ENCODE measurements around the gene SS18L1.

The SS18L1 gene

DNA sequence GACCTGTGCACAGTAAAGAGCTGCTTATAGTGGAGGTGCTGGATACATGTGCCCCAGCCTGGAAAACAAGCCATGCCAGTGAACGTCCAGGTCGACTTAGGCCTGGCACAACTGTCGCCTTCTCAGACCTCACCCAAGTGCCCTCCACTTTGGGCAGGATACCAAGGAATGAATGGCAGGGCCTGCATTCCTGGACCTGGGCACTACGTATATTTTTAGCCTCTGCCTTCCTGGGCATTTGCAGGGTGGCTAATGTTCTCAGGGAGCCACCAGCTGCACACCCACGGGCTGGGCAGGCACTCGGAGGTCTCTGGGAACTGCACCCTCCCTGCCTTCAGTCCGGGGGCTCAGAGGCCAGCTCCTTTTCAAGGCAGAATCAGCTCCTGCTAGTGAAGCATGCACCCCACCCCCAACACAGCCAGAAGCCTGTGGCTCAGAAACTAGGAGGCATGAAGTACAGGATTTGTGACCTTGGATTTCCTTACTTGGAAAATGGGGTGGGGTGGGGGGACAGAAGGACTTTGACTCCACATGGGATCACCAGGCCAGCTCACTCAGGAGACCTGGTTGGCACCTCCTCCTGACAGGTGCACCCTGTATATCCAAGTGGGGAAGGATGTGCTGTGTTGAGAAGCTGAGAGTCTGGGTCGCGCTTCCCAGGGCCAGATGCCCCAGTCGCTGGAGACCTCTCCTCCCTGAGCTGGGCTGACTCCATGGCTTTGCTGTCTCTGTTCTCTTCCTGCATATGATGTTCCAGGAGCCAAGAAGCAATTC, 23.8 kb upstream of the SS18L1 start:
- no peak for DNase-seq (ENCODE audit: low read depth in 1 of 2, low spot score in 1 of 2)

- no peak for DNase-seq (ENCODE audit: low read depth in 1 of 2, low spot score in 1 of 2)
Observed at GRCh38 chr20:62120365-62120762, 23.2 kb upstream of the SS18L1 start.

- DNase-seq (ENCODE audit: low read depth in 1 of 2, low spot score in 1 of 2) = no peak
Observed at GRCh38 chr20:62120990-62121775, 22.4 kb upstream of the SS18L1 start.

- peak; percentile 98 for DNase-seq (ENCODE audit: low read depth in 1 of 2, low spot score in 1 of 2)
Observed at GRCh38 chr20:62121776-62122653, 21.6 kb upstream of the SS18L1 start, which contains the start of gene LSM14B. TSS of gene LSM14B (plus strand) at chr20:62122475. CDS start at chr20:62122667, 192 bp downstream.

- DNase-seq (ENCODE audit: low read depth in 1 of 2, low spot score in 1 of 2) = peak; percentile 17 to 37
Observed at GRCh38 chr20:62122654-62123449, 20.7 kb upstream of the SS18L1 start.

- DNase-seq (ENCODE audit: low read depth in 1 of 2, low spot score in 1 of 2) = no peak
Observed at GRCh38 chr20:62123450-62124118, 20.0 kb upstream of the SS18L1 start.

- no peak for DNase-seq (ENCODE audit: low read depth in 1 of 2, low spot score in 1 of 2)
Observed at GRCh38 chr20:62126141-62126540, 17.4 kb upstream of the SS18L1 start.

DNA sequence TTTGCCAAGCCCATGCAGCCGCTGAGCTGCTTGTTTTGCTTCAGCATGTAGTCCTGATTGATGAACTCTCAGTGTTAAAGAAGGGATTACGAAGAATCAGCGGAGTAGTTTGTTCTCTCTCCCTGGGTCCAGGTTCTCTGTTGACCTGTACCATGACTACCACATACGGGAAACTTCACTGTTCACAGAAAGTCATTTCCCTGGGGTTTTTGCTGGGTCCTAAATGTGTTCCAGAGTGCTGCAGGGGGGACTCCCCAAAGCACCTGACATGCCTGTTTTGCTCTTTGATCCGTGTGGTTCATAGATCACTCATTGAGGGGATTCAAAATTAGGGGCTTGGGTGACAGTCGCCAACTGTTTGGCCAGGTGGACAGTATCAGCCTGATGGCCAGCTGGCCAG, 15.8 kb upstream of the SS18L1 start:
- no peak for DNase-seq (ENCODE audit: low read depth in 1 of 2, low spot score in 1 of 2)

GRCh38 chr20:62128502-62128901, 15.1 kb upstream of the SS18L1 start:
- no peak for DNase-seq (ENCODE audit: low read depth in 1 of 2, low spot score in 1 of 2)

- DNase-seq (ENCODE audit: low read depth in 1 of 2, low spot score in 1 of 2) = no peak
Observed at GRCh38 chr20:62129731-62130531, 13.6 kb upstream of the SS18L1 start.

- DNase-seq (ENCODE audit: low read depth in 1 of 2, low spot score in 1 of 2) = no peak
Observed at GRCh38 chr20:62131560-62132320, 11.8 kb upstream of the SS18L1 start.

- no peak for DNase-seq (ENCODE audit: low read depth in 1 of 2, low spot score in 1 of 2)
Observed at GRCh38 chr20:62132421-62132820, 11.1 kb upstream of the SS18L1 start.

DNA sequence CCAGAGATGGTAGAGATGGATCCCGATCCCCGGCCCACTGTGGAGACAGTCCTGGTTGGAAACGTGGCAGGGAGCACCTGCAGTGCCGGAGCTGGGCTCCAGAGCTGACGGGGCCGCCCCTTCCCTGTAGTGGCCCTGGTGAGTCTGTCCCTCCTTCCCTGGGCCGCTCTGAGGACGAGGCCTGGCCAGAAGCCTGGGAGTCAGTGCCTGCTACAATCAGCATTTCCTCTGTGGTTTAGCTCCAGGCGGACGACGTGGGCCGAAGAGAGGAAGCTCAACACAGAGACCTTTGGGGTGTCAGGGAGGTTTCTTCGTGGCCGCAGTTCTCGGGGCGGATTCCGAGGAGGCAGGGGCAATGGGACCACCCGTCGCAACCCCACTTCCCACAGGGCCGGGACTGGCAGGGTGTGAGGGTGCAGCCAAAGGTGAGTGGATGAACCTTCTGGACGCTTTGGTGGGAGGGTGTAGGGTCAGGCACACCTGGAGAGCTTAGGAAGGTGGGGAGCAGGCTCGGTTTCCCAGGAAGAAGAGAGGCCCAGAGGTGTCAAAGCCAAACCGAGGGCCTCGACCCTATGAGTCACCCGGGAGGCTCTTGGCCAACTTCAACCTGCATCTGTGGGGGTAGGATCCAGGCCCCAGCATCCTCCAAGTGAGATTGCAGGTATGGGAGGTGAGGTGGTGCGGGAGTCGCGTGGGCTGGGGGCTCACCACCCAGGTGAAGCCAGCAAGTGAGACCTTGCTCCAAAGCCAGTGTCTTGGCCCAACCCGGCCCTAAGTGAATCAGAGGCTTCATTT, 10.3 kb upstream of the SS18L1 start:
- DNase-seq (ENCODE audit: low read depth in 1 of 2, low spot score in 1 of 2) = no peak

DNA sequence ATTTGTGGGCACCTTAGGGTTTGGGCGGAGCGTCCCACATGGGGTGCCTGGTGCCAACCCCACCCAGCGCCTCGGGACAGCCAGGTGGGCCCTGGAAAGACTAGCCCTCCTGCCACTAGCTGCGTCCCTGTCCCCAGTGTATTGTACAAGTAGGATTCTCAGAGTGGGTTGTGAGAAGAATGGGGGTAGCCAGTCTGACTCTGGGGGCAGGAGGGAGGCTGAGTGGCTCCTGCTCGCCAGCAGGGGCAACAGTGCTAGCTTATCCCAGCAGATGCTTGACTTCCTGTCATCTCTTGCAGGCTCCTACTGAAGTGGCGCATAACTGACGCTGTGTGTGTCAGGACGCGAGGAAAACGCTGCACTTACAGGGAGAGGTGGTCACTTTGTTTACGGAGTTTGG, 9.7 kb upstream of the SS18L1 start:
- no peak for DNase-seq (ENCODE audit: low read depth in 1 of 2, low spot score in 1 of 2)

GRCh38 chr20:62134735-62135231, 8.8 kb upstream of the SS18L1 start:
- no peak for DNase-seq (ENCODE audit: low read depth in 1 of 2, low spot score in 1 of 2)

DNA sequence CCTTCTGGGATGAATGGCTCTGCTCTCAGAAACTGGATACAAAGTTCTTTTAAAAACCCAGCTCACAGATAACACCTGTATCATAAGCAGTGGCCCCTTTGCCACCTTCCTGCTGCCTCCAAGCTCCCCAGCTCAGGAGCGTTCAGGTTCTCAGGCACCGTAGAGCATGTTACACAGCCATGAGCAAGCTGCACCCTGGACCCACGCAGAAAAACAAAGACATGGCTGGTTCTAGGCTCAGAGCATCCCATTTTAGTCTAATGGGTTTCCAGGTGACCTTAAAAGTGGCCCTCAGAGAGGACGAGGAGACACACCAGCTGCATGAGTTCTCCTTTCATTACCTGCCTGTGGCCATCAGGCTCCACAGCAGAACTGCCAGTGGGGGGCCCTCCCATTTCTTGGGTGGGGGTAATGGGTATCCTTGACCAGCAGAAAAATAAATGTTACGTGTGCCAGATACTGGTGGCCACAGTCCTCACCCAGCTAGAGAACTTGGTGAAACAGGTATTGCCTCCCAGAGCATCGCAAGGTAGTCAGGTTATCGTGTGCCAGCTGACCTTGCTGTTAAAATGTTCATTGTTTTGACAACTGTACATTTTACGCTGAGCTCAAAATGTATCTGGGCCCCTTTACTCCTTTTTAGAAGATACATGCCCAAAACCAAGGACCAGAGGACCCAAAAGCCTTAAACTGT, 7.8 kb upstream of the SS18L1 start:
- DNase-seq (ENCODE audit: low read depth in 1 of 2, low spot score in 1 of 2) = no peak
